Esophagus (tissue), 2 donors: ENCODE results near the gene DOCK6. TPM values are rescaled to one million over a fixed set of nuclear protein-coding genes. Genes with fewer than 3 reads are reported as not detected.

Experiments
- H3K27ac ChIP-seq, 2 donors: one replicate each; pipeline ENCODE4 v1.5.1; 2013; ENCODE audit warnings: low read depth in 2 of 2, mild to moderate bottlenecking in 2 of 2, inconsistent platforms in 1 of 2, low read length in 1 of 2, moderate library complexity in 1 of 2
- H3K27me3 ChIP-seq, 2 donors: one replicate each; pipeline ENCODE4 v1.6.1; 2013; ENCODE audit warnings: low read length in 2 of 2, control low read depth in 1 of 2, mild to moderate bottlenecking in 1 of 2; ENCODE audit not compliant: insufficient read depth in 2 of 2, control insufficient read depth in 1 of 2
- H3K36me3 ChIP-seq, 2 donors: one replicate each; pipeline ENCODE4 v1.6.1; 2013; ENCODE audit warnings: low read length in 1 of 2; ENCODE audit not compliant: control insufficient read depth in 2 of 2, insufficient read depth in 2 of 2
- H3K4me1 ChIP-seq, 2 donors: one replicate each; pipeline ENCODE4 v1.6.1; 2013; ENCODE audit warnings: low read length in 1 of 2; ENCODE audit not compliant: control insufficient read depth in 2 of 2, insufficient read depth in 2 of 2
- H3K4me3 ChIP-seq, 2 donors: one replicate each; pipeline ENCODE4 v1.5.1; 2013; ENCODE audit warnings: low read length in 2 of 2, mild to moderate bottlenecking in 2 of 2, low read depth in 1 of 2, moderate library complexity in 1 of 2
- H3K9me3 ChIP-seq, 2 donors: one replicate each; pipeline ENCODE4 v1.6.1; 2013; ENCODE audit warnings: mild to moderate bottlenecking in 2 of 2, low read depth in 1 of 2, low read length in 1 of 2, moderate library complexity in 1 of 2; ENCODE audit not compliant: control insufficient read depth in 2 of 2, insufficient read depth in 1 of 2
- WGBS, 2 donors: extraction: QIAGEN DNeasy Blood & Tissue Kit; methylation state at CpG; one replicate each; pipeline ENCODE4 v1.1.7; 2013; 5-methylcytosine and 5-hydroxymethylcytosine counted together
- polyA plus RNA-seq, 2 donors: library from polyadenylated mRNA; stranded (reverse); fragments of 200-250 nt; gene quantifications; one replicate each; pipeline ENCODE4 v1.2.3, GENCODE V29; 2013
- donor health status: healthy with polysubstance abuse.
- donor health status: Bipolar disorder and iron deficiency.

DOCK6 gene
- polyA plus RNA-seq, 2 donors, result 25.8 to 53.5 TPM

DNA sequence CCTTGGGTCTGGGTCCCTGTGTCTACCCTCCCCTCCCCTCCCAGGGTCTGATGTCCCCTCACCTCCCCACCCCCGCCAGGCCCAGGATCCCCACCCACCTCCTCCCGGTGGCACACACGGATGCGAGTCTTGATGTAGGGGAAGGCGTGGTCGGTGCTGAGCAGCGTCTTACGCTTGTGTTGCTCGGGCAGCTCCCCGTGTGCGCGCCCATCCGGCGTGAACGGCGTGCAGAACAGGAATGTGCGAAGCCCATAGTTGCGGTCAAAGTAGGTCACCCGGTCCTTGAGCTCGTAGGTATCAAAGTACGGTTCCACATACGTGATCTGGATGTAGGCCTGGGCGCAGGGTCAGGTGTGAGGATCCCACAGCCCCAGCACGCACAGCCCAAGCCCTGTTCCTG lies 60.5 kb downstream of the DOCK6 start:
- Histone ChIP-seq H3K27me3 (no peaks in the 10 kb centered on the region), H3K4me3 (no peak overlapping the region), H3K9me3 (no peaks in the 10 kb centered on the region), H3K4me1 (no peaks in the 10 kb centered on the region), H3K27ac (peak overlapping the region in 1 of 2 donors; percentile 85), H3K36me3 (peaks cover 0 to 8% of the 10 kb centered on the region in 2 donors)
- WGBS, 2 donors, result 93 to 94% methylated on average over 24 of the region's 24 CpGs

GRCh38 chr19:11200931-11201330 lies 61.4 kb downstream of the DOCK6 start:
- H3K27ac ChIP-seq, result no peak overlapping the region
- H3K27me3 ChIP-seq, result no peaks in the 10 kb centered on the region
- no peaks in the 10 kb centered on the region for H3K9me3 ChIP-seq
- H3K4me1 ChIP-seq, result peaks cover 0 to 1% of the 10 kb centered on the region in 2 donors
- peaks cover 0 to 8% of the 10 kb centered on the region in 2 donors for H3K36me3 ChIP-seq
- no peak overlapping the region for H3K4me3 ChIP-seq
- WGBS, 2 donors, result 89% methylated on average over 9 of the region's 9 CpGs

GRCh38 chr19:11200015-11200574 lies 62.2 kb downstream of the DOCK6 start:
- H3K9me3 ChIP-seq, result no peaks in the 10 kb centered on the region
- H3K4me3 ChIP-seq, result no peak overlapping the region
- 88 to 93% methylated on average over 15 of the region's 15 CpGs for WGBS, 2 donors
- H3K36me3 ChIP-seq, result peaks cover 0 to 11% of the 10 kb centered on the region in 2 donors
- H3K4me1 ChIP-seq, result peaks cover 0 to 1% of the 10 kb centered on the region in 2 donors
- H3K27me3 ChIP-seq, result no peaks in the 10 kb centered on the region
- H3K27ac ChIP-seq, result no peak overlapping the region

GRCh38 chr19:11199517-11199916 lies 62.8 kb downstream of the DOCK6 start:
- 73 to 92% methylated on average over 5 of the region's 5 CpGs for WGBS, 2 donors
- Histone ChIP-seq H3K27ac (peak overlapping the region in 1 of 2 donors; percentile 1), H3K36me3 (peaks cover 0 to 11% of the 10 kb centered on the region in 2 donors), H3K9me3 (no peaks in the 10 kb centered on the region), H3K27me3 (no peaks in the 10 kb centered on the region), H3K4me3 (no peak overlapping the region), H3K4me1 (peaks cover 0 to 1% of the 10 kb centered on the region in 2 donors)

DNA sequence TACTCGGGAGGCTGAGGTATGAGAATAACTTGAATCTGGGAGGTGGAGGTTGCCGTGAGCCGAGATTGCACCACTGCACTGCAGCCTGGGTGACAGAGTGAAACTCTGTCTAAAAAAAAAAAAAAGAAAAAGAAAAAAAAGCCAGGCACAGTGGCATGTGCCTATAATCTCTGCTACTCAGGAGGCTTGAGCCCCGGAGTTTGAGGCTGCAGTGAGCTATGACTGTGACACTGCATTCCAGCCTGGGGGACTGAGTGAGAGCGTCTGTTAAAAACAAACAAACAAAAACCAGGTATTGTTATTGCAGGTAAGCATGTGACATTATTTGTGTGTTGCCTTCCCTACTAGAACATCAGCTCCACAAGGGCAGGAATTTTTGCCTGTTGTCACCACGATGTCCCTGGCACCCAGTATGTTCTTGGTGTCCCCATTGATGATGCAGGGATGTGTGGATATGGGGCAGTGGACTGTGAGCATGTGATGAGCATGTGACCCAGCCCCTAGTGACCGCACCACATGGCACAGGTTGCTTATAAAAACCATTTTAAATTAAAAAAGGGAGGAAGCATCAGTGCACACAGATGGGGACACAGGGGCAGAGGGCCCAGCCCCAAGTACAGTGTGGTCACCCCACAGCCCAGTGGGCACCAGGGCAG lies 63.4 kb downstream of the DOCK6 start:
- 67 to 78% methylated on average over 7 of the region's 7 CpGs for WGBS, 2 donors
- H3K36me3 ChIP-seq, result peaks cover 0 to 11% of the 10 kb centered on the region in 2 donors

DNA sequence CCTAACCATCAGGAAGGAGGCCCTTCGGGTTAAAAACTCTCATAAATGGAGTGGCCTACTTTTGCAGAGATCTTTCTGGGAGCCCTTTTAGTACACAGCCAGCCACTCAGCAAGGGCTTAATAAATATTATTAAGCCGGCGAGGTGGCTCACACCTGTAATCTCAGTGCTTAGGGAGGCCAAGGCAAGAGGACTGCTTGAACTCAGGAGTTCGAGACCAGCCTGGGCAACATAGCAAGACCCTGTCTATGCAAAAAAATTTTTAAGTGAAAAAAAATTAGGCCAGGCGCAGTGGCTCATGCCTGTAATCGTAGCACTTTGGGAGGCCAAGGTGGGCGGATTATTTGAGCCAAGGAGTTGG lies 64.2 kb downstream of the DOCK6 start:
- Histone ChIP-seq H3K36me3 (peaks cover 0 to 18% of the 10 kb centered on the region in 2 donors), H3K27ac (peak overlapping the region; percentile 30 to 92)

More for the DNA sequence above, 63.4 kb downstream of the DOCK6 start:
- H3K27ac ChIP-seq, result peak overlapping the region; percentile 1 to 40
- H3K4me1 ChIP-seq, result peaks cover 0 to 1% of the 10 kb centered on the region in 2 donors
- no peaks in the 10 kb centered on the region for H3K27me3 ChIP-seq
- H3K9me3 ChIP-seq, result no peaks in the 10 kb centered on the region
- no peak overlapping the region for H3K4me3 ChIP-seq

DNA sequence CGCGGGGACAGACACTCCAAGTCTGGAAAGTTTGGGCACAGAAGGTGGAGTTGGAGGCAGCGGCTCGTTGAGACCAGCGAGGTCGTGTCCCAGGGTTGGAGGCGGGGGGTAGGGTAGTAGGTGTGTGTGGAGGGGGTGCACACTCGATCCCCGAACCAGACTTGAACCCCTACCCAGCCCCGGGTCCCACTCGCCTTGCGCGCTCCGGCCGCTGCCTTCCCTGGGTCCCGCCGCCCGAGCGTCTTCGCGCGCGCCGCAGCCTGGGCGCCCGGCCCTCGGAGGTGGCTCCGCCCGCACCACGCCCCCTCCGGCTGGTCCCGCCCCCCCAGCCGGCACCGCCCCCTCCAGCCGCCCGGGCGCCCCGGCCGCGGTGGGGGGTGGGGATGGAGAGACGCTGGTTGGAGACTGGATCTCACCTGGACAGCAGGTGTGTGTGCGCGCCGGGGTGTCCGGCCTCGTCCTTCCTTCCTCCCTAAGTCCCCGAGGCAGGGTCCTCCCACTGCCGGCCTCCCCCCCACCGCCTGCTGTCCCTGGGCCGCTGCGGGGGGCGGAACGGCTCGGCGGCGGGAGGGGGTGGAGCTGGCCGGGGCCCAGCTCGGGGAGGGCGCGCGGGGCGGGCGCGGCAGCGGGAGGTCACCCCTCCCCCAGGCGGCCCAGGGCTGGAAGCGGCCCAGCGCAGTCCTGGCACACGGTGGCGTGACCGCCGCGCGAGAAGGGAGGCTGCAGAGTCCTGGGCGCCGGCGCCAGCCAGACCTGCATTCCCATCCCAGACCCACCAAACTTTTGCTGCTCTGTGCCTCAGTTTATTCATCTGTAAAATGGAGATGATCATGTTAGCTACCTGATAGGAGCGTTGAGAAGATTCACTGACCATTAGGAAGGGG lies 64.8 kb downstream of the DOCK6 start, which contains the start of gene KANK2:
Gene KANK2, minus strand, starts transcription at position 255 of the 884 bp plus-strand sequence. CDS start 3,034 bp downstream, outside the sequence.
- WGBS, 2 donors, result 1 to 2% methylated on average over 45 to 78 of the region's 78 CpGs
- Histone ChIP-seq H3K4me3 (peak within 1 kb of the TSS; percentile 58), H3K27ac (peak within 1 kb of the TSS; percentile 92), H3K9me3 (no peaks in the 10 kb centered on the region), H3K4me1 (peaks cover 0 to 8% of the 10 kb centered on the region in 2 donors), H3K27me3 (no peaks in the 10 kb centered on the region), H3K36me3 (peaks cover 0 to 23% of the 10 kb centered on the region in 2 donors)

More for the DNA sequence above, 64.2 kb downstream of the DOCK6 start:
- peaks cover 0 to 6% of the 10 kb centered on the region in 2 donors for H3K4me1 ChIP-seq
- H3K4me3 ChIP-seq, result peak overlapping the region in 1 of 2 donors; percentile 58
- H3K27me3 ChIP-seq, result no peaks in the 10 kb centered on the region
- WGBS, 2 donors, result 62 to 72% methylated on average over 7 of the region's 7 CpGs
- no peaks in the 10 kb centered on the region for H3K9me3 ChIP-seq

GRCh38 chr19:11196406-11197287 lies 65.7 kb downstream of the DOCK6 start:
- 14 to 15% methylated on average over 40 to 47 of the region's 47 CpGs for WGBS, 2 donors
- Histone ChIP-seq H3K27ac (peak overlapping the region; percentile 85 to 92), H3K4me3 (peak overlapping the region; percentile 58), H3K27me3 (no peaks in the 10 kb centered on the region), H3K4me1 (peaks cover 0 to 8% of the 10 kb centered on the region in 2 donors), H3K36me3 (peaks cover 0 to 19% of the 10 kb centered on the region in 2 donors), H3K9me3 (no peaks in the 10 kb centered on the region)
